GM12801 (cell line): ENCODE data around the gene EXOC6B.

Source experiments
- CTCF ChIP-seq: IDR thresholded peaks from one replicate; pipeline ENCODE4 v1.5.1; 2011; ENCODE audit warnings: control low read depth; ENCODE audit not compliant: insufficient read length; ENCODE audit errors: extremely low read depth

The EXOC6B gene

DNA sequence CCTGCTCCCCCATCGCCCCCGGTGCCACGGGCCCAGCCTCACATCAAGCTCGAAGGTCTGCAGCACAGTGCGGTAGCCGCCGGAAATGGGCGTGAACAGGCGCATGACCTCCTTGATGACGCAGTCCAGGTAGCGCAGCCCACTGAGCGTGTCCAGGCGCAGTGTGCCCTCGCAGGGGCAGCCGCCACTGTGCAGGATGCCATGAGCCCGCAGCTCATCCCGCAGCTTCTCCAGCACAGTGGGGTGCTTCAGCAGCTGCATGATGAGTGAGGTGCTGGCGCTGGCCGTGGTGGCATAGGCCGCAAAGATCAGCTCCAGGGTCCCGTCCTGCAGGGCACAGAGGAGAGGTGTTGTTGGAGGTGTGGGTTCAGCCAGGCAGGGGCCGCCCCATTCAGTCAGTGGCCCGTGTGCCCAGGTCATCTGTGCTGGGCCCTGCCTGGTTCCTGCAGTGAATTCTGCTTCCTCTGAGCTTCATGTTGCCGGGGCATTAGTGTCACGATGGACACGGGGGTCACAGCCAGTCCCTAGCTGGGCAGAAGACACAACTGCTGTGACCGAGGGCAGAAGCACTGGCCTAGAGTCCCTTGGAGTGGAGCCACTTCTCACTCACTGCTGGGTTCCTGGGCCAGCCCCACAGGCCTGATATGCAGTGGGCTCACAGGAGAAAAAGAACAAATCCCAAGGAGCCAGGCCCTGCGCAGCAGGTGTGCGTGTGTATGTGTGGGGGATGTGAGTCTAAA is 692.7 kb downstream of the EXOC6B start:
- no peak for TF ChIP-seq CTCF

DNA sequence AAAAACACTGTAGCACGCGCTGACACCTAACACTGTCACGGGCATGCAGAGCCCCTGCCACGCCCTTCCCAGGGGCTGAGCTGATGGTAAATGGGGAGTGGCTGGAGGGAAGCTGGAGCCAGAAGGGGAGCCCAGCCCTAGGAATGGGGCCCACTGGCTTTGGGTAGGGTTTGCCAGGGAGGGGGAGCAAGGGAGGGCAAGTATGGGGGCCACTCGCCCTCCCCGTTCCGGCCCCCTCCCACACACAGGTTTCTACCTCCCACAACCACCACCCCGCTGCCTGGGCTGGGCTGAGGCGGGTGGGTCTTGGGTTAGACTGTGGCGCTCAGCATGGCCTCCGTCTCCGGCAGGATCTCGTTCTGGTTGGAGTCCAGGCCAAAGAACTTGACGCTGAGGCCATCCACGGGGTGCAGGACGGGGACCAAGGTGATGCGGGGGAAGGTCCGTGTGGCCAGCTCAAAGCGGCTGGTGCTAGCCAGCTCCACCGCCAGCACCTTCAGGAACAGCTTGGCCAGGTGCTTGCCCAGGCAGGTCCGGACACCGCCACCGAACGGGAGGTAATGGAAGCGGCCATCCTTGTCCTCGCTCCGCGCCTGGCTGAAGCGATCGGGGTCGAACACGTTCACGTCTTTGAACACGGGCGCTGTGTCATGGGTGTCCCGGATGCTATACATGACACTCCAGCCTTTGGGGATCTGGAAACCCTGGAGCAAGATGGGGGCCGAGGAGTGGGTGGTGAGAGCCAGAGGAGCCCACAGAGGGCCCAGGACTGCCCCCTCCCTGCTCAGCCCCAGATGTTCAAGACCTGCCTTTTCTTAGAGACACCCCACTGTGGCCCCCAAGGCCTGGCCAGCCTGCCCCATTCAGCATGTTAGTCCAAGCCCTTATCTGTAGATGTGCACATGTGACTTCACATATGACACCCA is 693.7 kb downstream of the EXOC6B start:
- no peak for TF ChIP-seq CTCF

DNA sequence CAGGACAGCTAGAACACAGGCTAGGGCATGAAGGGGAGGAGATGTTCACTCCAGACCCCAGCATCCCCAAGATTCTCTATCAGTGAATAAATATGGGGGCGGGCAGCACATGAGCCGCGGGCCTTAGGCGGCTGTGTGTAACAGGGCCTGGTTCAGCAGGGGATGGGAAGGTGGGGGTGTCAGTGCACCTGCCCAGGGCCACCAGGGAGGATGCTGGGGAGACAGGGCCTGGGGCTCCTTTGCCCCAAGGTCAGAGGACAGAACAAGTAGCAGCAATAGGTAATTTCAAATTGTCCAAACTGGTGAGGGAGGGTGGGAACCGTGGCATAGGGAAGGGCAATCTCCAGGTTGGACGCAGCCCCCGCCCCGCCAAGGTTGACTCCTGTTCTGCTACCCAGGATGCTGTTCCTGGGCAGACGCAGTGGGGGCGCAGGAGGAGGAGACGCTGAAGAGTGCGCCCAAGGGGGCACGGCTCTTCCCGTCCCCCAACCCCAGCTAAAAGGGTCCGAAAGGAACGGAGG is 694.4 kb downstream of the EXOC6B start:
- TF ChIP-seq CTCF: no peak

- TF ChIP-seq CTCF: no peak
These were observed 695.0 kb downstream of the EXOC6B start for GRCh38 chr2:72130659-72131360.

DNA sequence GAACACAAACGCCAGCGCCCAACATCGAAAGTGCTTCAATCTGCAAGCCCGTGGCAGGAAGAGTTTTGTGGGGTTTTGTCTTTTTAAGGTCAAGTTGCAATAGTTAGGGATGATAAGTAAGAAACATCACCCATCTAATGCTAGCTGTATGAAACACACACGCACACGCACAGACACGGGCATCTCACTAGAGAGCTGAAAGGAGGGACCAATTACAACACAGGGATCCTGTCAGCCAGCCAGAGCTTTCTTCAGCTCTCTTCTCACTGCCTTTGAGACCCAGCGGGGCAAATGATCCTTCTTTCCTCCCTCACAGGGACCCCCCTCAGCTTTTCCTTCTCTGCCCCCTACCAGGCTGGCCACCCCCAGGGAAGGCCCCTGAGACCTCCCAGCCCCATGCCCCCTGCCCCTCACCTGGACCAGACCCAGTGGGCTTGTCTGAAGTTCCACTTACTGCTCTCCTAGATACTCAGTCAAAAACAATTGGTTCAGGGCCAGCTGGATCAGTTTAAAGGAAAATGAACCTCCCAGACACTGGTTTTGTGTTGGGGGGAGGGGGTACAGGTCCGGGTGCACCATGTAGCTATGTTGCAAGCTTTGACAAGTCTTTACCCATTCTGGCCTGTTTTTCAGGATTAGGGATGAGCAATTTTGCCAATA is 696.0 kb downstream of the EXOC6B start:
- no peak for TF ChIP-seq CTCF

DNA sequence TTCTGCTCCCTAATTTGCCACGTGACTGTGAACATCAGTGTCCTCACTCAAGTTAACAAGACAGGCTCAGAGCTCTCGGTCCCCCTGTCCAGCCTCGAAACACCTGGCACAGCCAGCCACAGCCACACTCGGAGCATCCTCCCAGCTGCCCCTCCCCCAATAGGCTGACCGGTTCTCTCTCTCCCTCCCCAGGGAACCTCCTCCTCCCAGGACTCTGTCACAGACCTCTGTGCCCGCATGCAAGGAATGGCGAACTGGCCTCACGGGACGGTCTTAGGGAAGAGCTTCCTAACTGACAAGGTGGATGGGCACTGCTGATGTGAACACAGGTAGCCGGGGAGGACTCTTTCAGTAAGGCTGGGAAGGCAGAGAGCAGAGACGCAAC is 697.0 kb downstream of the EXOC6B start:
- no peak for TF ChIP-seq CTCF
